Stimulated activated CD4-positive, alpha-beta T cell treated with anti-CD3 and anti-CD28 coated beads, Interleukin-12 subunit alpha, Interleukin-12 subunit beta, amount 100 ng/mL, for 4 hours (primary cell): ENCODE measurements around the gene ASB3.

Experiments used
- DNase-seq: peaks from one replicate; pipeline ENCODE4 v3.0.0-alpha.2; 2020

The ASB3 gene

GRCh38 chr2:53640466-53640865 is 146.3 kb downstream of the ASB3 start:
- no peak for DNase-seq

DNA sequence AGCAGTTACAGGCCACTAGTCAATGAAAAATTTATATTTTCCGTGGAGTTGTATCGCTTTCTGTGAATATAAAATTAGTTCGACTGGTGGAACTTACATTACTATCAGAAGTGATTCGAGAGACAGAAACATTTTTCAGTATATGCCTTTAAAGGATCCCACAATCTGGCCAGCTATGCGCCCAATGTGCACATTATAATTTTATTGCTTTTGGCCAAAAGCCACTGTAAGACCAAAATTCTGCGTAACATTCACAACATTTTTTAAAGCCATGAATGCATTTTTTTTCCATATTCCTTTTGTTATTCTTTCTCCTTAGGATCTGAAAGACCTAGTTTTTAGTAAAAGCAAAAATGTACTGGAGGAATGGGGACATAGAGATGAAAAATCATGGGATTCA is 150.2 kb downstream of the ASB3 start:
- DNase-seq = no peak

GRCh38 chr2:53636109-53636508 is 150.6 kb downstream of the ASB3 start:
- DNase-seq = no peak

DNA sequence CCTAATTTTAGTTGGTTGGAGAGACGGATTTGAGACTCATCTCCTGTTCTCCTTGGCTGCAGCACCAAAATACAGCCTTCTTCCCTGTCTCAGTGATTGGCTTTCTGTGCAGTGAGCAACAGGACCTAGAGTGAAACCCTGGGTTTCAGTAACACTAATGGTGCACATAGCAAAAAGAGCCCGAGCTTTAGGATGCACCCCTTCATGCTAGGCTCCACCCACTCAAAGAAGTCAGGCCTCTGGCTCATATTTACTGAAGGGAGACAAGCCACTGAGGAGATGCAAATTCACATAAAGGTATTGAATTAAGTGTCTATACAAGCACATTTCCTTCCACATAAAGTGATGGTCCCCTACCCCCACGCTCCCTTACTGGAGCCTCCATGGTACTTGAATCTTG is 151.1 kb downstream of the ASB3 start:
- no peak for DNase-seq

DNA sequence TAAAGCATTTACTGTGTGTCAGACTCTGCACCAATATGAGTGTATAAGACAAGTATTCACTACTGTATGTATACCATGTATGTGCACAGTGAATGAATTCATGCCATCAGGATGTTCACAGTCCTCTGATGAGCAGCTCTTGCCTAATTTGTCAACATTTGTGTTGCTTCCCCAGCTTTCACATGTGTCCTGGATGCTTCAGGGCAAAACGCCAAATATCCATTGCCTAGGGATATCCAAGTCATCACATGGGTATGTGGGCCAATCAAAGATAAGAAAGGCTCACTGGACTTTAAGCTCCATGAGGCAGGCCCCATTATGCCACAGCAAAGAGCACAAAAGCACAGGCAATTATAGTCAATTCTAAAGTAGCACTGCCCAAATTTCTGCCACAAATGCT is 153.3 kb downstream of the ASB3 start:
- DNase-seq = no peak

DNA sequence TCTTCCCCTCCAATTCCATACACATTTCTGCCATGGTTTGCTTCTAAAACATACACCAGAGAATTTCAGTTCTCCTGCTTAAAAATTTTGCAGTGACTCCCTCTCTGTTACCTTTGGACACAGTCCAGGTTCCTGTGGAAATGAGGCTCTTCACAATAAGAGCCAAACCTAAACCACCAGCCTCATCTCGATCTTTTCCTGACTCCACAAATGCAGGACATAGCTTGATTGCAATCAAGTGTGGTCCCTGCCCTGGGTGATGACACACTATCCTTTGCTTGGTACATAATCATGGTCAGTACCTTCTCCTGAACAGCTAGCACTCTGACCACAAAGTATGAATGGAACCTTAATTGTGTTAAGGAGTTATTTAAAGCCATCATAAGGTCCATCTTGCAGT is 154.0 kb downstream of the ASB3 start:
- DNase-seq = no peak

DNA sequence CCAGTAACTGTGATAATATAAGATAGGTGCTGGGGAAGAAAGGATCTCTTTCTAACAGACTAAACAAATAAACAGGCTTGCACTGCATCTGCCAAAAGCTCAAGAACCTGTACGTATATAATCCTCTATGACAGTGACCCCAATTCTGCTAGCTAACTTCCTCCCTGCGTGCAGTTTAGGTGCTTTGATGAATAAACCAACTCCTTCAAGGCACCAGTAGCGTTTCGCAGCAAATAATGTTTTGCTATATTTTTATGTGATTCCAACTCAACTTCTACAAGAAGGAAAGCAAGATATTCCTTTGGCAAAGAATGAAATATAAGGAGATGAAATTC is 154.7 kb downstream of the ASB3 start:
- no peak for DNase-seq

DNA sequence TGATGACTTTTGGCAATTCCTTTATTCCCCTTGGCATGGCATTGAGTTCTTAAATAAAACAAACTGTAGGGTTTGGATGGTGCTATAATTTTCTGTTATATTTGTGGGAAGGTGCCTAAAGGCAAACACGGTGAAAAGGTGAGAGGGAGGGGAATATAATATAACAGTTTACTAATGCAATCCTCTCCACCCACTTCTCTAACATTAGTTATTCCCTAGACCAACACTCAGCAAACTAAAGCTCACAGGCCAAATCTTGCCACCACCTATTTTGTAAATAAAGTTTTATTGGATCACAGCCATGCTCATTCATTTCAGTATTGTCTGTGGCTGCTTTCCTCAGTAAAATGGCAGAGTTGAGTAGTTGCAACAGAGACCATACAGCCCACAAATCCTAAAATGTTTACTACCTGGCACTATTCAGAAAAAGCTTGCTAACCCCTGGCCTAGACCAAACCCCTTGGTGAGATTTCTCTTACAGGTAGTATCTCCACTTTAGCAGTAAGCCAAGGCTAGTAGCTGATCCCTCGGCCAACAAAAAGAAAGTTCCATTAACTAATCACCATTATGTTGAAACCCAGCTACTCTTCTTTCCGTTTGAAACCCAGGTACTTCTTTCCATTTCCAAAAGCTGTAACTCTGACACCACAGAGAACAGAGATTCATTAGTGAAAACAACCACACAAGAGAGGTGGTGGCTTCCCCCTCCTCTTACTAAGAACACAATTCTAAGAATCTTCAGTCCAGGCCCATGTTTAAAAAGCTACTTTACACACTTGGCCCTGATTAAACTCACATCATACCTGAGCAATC is 155.2 kb downstream of the ASB3 start:
- no peak for DNase-seq

DNA sequence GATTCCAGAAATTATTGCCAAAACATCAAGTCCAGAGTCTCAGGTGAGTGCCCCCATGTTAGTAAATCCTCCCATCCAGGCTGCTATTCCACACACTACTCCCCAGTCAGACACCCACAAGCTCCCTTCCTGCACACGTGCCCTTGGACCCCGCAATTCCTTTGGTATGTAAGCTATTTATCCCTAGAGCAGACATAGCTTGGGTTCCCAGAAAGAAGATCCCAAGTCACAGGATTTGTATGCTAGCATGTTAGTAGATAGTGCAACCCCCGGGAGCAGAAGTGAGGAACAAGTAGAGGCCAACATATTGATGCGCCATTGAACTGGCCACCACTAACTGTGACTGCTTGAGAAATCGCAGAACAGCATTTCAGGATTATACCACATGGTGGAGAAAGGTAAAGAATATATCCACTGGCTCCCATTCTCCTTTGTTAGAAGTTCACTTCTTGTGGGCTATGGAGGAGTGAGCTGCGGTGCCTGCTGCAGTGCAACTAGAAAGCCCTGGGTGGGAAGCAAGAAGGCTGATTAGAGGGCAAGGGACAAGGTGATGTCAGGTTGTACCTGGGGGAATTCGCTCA is 156.6 kb downstream of the ASB3 start:
- no peak for DNase-seq

GRCh38 chr2:53629501-53629900 is 157.3 kb downstream of the ASB3 start:
- DNase-seq = no peak

GRCh38 chr2:53629001-53629400 is 157.8 kb downstream of the ASB3 start:
- DNase-seq = no peak

DNA sequence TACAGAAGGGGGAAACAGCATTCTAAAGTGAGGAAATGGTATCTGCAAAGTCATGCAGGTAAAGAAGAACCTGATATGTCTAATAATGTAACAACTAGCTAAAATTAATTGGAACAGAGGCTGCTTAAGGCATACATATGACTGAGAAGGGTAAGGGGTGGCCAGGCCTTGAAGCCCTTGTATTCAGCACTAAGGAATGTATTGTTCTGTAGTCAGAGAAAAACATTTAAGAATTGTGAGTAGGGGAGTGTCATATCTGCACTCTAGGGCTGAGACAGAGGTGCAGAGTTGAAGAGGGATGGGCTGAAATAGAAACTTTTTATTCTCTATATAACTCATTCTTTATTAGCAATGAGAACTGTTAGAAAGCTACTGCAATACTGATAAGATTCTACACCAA is 164.6 kb downstream of the ASB3 start:
- no peak for DNase-seq

DNA sequence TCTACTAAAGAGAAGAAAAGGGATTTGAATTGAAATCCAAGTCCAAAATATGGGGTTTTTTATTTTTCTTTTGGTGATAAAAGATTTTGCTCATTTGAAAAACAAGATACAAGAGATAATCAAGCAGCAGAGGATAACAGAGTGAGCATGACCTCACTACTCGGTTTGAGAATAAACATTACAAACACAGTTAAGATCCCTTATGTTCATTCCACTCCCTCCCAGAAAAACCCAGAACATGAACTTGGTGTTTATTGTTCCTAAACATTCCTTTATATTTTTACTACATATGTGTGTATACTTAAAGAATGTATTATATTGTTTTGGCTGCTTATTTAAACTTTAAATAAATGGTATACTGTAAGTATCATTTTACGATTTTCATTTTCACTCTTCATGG is 165.8 kb downstream of the ASB3 start:
- no peak for DNase-seq
